ENCODE measurements around the gene ESF1. TPM values are rescaled to one million over a fixed set of nuclear protein-coding genes. Genes with fewer than 3 reads are reported as not detected.

Gene ESF1
- total RNA-seq, 1 experiment from 2014 or later, result 36.9 TPM

DNA sequence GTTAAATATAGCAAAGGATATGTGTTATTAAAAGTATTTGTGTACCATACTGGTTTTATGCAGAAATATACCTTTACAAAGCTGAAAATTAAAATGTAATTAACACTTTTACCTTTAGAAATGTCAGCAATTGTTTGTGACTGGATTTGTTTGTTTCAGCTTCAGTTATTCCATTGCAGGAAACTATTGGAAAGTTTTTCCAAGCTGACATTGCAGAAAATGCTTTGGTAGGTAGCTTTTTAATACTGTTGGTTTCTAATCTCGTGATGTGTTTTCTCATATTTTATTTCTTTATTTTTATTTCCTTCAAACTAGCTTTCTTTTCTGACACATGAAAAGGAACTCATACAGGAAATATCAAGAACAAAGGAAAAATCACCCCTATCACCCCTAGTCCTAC lies 8.3 kb upstream of the ESF1 start:
- no peak overlapping the region for H4K8ac ChIP-seq (replicated peaks; ENCODE audit: insufficient read length, low read depth, low read length)
- no peaks in the 10 kb centered on the region for H3K9me3 ChIP-seq (ENCODE audit: control insufficient read depth, low read depth, low read length)
- no peak overlapping the region for H3K14ac ChIP-seq (ENCODE audit: insufficient read depth, low read length)
- no peak overlapping the region for H4K5ac ChIP-seq (ENCODE audit: insufficient read length, low read depth, low read length)
- H3K18ac ChIP-seq (ENCODE audit: insufficient read length, low read depth, low read length), result no peak overlapping the region
- no peak overlapping the region for H2AFZ ChIP-seq (ENCODE audit: low read length)
- no peak overlapping the region for H2BK5ac ChIP-seq (ENCODE audit: insufficient read length, low read length)
- H2BK12ac ChIP-seq (ENCODE audit: insufficient read length, low read depth, low read length), result no peak overlapping the region
- WGBS (ENCODE audit: extremely low coverage, insufficient read length, low lambda C conversion rate), result no CpG with 5 or more reads among the region's 1 CpG
- peaks cover 27 to 90% (median 59%) of the 10 kb centered on the region in 3 experiments; a peak in 6 of 7 replicates for H3K36me3 Mint-ChIP-seq (ENCODE audit: insufficient read depth in 1 of 3, low read depth in 3 of 3)
- H3K4me1 Mint-ChIP-seq, result peaks cover 0 to 3% of the 10 kb centered on the region in 2 experiments; a peak in 1 of 4 replicates
- H3K23ac ChIP-seq (ENCODE audit: insufficient read length, low read depth, low read length), result no peak overlapping the region
- TF ChIP-seq, protein P1, sequence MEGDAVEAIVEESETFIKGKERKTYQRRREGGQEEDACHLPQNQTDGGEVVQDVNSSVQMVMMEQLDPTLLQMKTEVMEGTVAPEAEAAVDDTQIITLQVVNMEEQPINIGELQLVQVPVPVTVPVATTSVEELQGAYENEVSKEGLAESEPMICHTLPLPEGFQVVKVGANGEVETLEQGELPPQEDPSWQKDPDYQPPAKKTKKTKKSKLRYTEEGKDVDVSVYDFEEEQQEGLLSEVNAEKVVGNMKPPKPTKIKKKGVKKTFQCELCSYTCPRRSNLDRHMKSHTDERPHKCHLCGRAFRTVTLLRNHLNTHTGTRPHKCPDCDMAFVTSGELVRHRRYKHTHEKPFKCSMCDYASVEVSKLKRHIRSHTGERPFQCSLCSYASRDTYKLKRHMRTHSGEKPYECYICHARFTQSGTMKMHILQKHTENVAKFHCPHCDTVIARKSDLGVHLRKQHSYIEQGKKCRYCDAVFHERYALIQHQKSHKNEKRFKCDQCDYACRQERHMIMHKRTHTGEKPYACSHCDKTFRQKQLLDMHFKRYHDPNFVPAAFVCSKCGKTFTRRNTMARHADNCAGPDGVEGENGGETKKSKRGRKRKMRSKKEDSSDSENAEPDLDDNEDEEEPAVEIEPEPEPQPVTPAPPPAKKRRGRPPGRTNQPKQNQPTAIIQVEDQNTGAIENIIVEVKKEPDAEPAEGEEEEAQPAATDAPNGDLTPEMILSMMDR (conservative IDR thresholded peaks at IDR 0.05), result no peak
- no peak overlapping the region for H2BK20ac ChIP-seq (ENCODE audit: low read depth, low read length, poor library complexity, severe bottlenecking)
- no peaks in the 10 kb centered on the region for H4K20me1 ChIP-seq (ENCODE audit: control insufficient read depth, insufficient read depth, insufficient read length)
- no peaks in the 10 kb centered on the region for H3K9me3 Mint-ChIP-seq
- H3K23me2 ChIP-seq (ENCODE audit: insufficient read length, low read depth, low read length, poor library complexity, severe bottlenecking), result no peaks in the 10 kb centered on the region
- no peaks in the 10 kb centered on the region for H3K79me1 ChIP-seq (ENCODE audit: insufficient read depth, low read depth, low read length, poor library complexity, severe bottlenecking)
- no peak overlapping the region for H2AK5ac ChIP-seq (ENCODE audit: insufficient read length, low read length)
- H3K79me2 ChIP-seq (ENCODE audit: insufficient read depth, low read length), result no peaks in the 10 kb centered on the region
- H3K27ac ChIP-seq (ENCODE audit: insufficient read length, low read depth, low read length), result no peak overlapping the region
- H3K56ac ChIP-seq (ENCODE audit: insufficient read length, low read depth, low read length), result no peak overlapping the region
- no peak overlapping the region for H2BK120ac ChIP-seq (ENCODE audit: low read depth, low read length, poor library complexity, severe bottlenecking)
- H3K4me2 ChIP-seq (ENCODE audit: insufficient read depth, insufficient read length, low read length), result no peak overlapping the region
- H2BK15ac ChIP-seq (ENCODE audit: low read depth, low read length), result no peak overlapping the region
- no peak for DNase-seq
- H3K4me1 ChIP-seq (ENCODE audit: insufficient read depth, low read length), result no peaks in the 10 kb centered on the region
- H3T11ph ChIP-seq (ENCODE audit: low read length), result no peak overlapping the region
- H3K27me3 Mint-ChIP-seq (ENCODE audit: low read depth), result no peaks in the 10 kb centered on the region
- no peak overlapping the region for H3K9ac ChIP-seq (ENCODE audit: extremely low read depth, insufficient read length, low read length)
- H3K4ac ChIP-seq (ENCODE audit: low read depth, low read length), result no peak overlapping the region
- H3K4me3 Mint-ChIP-seq, result no peak overlapping the region
- H4K91ac ChIP-seq (ENCODE audit: insufficient read length, low read depth, low read length), result no peak overlapping the region
- H3K27me3 ChIP-seq (ENCODE audit: insufficient read depth, low read length), result no peaks in the 10 kb centered on the region
- no peak overlapping the region for H3K27ac Mint-ChIP-seq

Data from H9 (cell line).